ENCODE data around the gene TH.

DNA sequence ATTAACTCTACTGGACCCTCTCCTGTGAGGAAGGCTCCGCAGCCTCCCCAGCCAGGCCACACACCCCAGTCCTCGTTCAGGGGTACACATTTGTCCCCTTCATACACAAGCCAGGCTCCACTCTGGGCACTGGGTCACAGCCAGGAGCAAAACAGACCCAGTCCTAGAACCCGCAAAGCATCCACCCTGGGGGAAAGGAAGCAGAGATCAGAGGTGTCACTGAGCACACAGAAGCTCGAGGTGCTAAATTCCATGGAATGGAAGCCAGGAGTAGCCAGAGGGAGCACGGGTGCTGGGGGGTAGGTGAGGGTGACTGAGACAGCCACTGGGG lies 43.6 kb upstream of the TH start:
- TF ChIP-seq, protein P1, sequence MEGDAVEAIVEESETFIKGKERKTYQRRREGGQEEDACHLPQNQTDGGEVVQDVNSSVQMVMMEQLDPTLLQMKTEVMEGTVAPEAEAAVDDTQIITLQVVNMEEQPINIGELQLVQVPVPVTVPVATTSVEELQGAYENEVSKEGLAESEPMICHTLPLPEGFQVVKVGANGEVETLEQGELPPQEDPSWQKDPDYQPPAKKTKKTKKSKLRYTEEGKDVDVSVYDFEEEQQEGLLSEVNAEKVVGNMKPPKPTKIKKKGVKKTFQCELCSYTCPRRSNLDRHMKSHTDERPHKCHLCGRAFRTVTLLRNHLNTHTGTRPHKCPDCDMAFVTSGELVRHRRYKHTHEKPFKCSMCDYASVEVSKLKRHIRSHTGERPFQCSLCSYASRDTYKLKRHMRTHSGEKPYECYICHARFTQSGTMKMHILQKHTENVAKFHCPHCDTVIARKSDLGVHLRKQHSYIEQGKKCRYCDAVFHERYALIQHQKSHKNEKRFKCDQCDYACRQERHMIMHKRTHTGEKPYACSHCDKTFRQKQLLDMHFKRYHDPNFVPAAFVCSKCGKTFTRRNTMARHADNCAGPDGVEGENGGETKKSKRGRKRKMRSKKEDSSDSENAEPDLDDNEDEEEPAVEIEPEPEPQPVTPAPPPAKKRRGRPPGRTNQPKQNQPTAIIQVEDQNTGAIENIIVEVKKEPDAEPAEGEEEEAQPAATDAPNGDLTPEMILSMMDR (IDR thresholded peaks at IDR 0.05; ENCODE audit: low read length) = no peak
- no peak for TF ChIP-seq EZH2 (optimal IDR thresholded peaks at IDR 0.05; ENCODE audit: low read depth, low read length)

Data from MM.1S (cell line).